Measurements from ENCODE around the gene TSBP1.
A peak's percentile ranks its signal among the peaks of the same experiment; 100 is the strongest.

TSBP1 gene

GRCh38 chr6:32371803-32372202 is at the start of gene TSBP1:
TSBP1 (minus strand) TSS chr6:32371903; CDS start chr6:32371706, 197 bp downstream.
- no peak for DNase-seq

- no peak for DNase-seq
Measured at GRCh38 chr6:32416036-32416435, 44.3 kb upstream of the TSBP1 start.

GRCh38 chr6:32415521-32416019 is 43.9 kb upstream of the TSBP1 start:
- peak in 43 of 56 donors; percentile 1 to 77 (median 28) for DNase-seq

- DNase-seq, result peak in 51 of 56 donors; percentile 4 to 75 (median 42)
Measured at GRCh38 chr6:32413427-32414047, 41.8 kb upstream of the TSBP1 start.

- DNase-seq, result no peak
Measured at GRCh38 chr6:32411566-32412327, 40.0 kb upstream of the TSBP1 start.

GRCh38 chr6:32410906-32411305 is 39.2 kb upstream of the TSBP1 start:
- no peak for DNase-seq

- DNase-seq, result no peak
Measured at GRCh38 chr6:32406857-32407256, 35.2 kb upstream of the TSBP1 start, which contains the start of gene BTNL2. BTNL2 (minus strand) TSS chr6:32407181; CDS start chr6:32407123, 58 bp downstream.

- no peak for DNase-seq
Measured at GRCh38 chr6:32406197-32406596, 34.5 kb upstream of the TSBP1 start.

- DNase-seq, result no peak
Measured at GRCh38 chr6:32405656-32406055, 34.0 kb upstream of the TSBP1 start.

- no peak for DNase-seq
Measured at GRCh38 chr6:32402812-32403211, 31.1 kb upstream of the TSBP1 start.

- DNase-seq, result no peak
Measured at GRCh38 chr6:32401284-32401963, 29.7 kb upstream of the TSBP1 start.

GRCh38 chr6:32397252-32397920 is 25.7 kb upstream of the TSBP1 start:
- no peak for DNase-seq

- DNase-seq, result no peak
Measured at GRCh38 chr6:32396028-32396427, 24.3 kb upstream of the TSBP1 start.

- no peak for DNase-seq
Measured at GRCh38 chr6:32393665-32394420, 22.1 kb upstream of the TSBP1 start.

GRCh38 chr6:32391505-32391904 is 19.8 kb upstream of the TSBP1 start:
- no peak for DNase-seq

- DNase-seq, result no peak
Measured at GRCh38 chr6:32387589-32388340, 16.1 kb upstream of the TSBP1 start.

- no peak for DNase-seq
Measured at GRCh38 chr6:32386040-32386439, 14.3 kb upstream of the TSBP1 start.

- no peak for DNase-seq
Measured at GRCh38 chr6:32382757-32383420, 11.2 kb upstream of the TSBP1 start.

GRCh38 chr6:32379545-32379944 is 7.8 kb upstream of the TSBP1 start:
- no peak for DNase-seq

Data from nucleus accumbens (tissue), 56 donors.